Subcutaneous adipose tissue (tissue), 4 donors: Measurements from ENCODE around the gene SIX2. TPM values are rescaled to one million over a fixed set of nuclear protein-coding genes. Genes with fewer than 3 reads are reported as not detected.

ENCODE experiments used
- total RNA-seq, 4 donors: library from RNA; depleted of rRNA; stranded (reverse); fragments of >200 nt; gene quantifications; one replicate each; pipeline ENCODE4 v1.1.0, GENCODE V29; 2016
- TF ChIP-seq, protein P1 (sequence below): fragments of 450-650 bp; IDR thresholded peaks from one replicate; pipeline ENCODE4 v1.5.1; 2016; ENCODE audit warnings: low read depth, mild to moderate bottlenecking, control low read depth, antibody characterized with exemption, moderate library complexity

SIX2 gene
- total RNA-seq, 4 donors from 2014 or later = 1.4 to 3.8 (median 2.3) TPM

DNA sequence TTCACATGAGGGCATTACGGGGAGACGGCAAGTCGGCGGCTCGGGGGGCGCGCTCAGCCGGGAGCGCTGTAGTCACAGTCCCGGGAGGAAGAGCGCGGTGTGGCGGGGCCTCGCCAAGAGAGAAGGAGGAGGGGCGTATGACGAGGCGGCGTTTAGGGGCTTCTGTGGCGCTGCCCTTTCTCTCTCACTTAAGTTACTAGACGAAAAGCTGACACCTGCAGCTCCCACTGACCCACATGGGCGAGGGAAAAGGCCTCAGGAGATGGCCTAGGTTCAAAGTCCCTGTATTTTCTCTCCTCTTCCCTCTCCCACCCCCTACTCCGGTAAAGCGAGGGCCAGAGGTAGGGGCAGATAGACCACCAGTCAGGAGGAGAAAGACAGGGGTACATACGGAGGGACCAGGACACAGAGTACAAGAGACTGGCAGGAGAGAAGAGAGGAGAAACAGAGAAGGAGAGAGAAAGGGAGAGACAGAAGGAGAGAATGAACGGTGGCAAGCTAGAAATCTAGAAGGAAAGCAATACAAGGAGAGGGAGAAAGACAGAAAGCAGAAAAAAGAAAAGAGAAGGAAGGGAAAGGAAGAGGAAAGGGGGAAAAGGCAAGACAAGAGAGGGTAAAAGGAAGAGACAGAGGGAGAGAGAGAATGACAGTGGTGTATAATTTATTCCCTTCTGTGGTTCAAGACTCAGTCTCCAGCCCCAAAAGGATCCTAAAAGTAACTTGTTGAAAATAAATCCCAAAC, 3.8 kb downstream of the SIX2 start:
- TF ChIP-seq, protein P1, sequence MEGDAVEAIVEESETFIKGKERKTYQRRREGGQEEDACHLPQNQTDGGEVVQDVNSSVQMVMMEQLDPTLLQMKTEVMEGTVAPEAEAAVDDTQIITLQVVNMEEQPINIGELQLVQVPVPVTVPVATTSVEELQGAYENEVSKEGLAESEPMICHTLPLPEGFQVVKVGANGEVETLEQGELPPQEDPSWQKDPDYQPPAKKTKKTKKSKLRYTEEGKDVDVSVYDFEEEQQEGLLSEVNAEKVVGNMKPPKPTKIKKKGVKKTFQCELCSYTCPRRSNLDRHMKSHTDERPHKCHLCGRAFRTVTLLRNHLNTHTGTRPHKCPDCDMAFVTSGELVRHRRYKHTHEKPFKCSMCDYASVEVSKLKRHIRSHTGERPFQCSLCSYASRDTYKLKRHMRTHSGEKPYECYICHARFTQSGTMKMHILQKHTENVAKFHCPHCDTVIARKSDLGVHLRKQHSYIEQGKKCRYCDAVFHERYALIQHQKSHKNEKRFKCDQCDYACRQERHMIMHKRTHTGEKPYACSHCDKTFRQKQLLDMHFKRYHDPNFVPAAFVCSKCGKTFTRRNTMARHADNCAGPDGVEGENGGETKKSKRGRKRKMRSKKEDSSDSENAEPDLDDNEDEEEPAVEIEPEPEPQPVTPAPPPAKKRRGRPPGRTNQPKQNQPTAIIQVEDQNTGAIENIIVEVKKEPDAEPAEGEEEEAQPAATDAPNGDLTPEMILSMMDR = no peak

DNA sequence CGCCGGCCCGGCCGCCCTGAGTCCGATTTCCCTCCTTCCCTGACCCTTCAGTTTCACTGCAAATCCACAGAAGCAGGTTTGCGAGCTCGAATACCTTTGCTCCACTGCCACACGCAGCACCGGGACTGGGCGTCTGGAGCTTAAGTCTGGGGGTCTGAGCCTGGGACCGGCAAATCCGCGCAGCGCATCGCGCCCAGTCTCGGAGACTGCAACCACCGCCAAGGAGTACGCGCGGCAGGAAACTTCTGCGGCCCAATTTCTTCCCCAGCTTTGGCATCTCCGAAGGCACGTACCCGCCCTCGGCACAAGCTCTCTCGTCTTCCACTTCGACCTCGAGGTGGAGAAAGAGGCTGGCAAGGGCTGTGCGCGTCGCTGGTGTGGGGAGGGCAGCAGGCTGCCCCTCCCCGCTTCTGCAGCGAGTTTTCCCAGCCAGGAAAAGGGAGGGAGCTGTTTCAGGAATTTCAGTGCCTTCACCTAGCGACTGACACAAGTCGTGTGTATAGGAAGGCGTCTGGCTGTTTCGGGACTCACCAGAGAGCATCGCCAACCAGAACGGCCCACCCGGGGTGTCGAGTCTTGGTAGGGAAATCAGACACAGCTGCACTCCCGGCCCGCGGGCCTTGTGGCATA, 4.6 kb downstream of the SIX2 start:
- TF ChIP-seq, protein P1 = no peak

DNA sequence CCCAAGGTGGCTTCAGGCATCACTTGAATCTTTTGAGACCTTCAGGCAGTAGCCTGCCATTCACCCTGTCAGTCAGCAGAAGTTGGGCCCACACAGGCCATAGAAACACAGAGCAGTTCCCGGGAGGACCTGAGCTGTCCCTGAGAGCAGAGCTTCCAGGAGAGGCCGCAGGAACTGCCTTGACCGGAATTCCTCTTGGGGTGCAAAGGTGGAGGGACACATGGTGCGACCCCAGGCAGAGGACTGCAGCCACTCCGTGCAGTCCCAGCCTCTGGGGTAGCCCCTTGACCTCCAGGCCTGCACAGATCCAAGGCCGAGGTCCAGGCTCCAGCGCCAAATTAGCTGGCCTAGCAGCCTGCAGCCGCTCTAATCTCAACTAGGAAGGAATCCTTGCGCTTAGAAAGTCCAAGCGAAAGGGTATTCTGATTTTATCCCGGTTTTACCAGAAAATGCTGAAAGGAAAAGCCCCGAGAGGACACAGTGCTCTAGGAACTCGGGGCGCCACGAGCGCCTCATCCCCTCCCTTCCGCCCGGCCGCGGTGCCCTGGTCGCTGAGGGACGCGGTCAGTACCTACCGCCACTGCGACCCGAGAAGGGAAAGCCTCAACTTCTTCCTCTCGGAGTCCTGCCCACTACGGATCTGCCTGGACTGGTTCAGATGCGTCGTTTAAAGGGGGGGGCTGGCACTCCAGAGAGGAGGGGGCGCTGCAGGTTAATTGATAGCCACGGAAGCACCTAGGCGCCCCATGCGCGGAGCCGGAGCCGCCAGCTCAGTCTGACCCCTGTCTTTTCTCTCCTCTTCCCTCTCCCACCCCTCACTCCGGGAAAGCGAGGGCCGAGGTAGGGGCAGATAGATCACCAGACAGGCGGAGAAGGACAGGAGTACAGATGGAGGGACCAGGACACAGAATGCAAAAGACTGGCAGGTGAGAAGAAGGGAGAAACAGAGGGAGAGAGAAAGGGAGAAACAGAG, 5.4 kb downstream of the SIX2 start:
- TF ChIP-seq, protein P1 = no peak

DNA sequence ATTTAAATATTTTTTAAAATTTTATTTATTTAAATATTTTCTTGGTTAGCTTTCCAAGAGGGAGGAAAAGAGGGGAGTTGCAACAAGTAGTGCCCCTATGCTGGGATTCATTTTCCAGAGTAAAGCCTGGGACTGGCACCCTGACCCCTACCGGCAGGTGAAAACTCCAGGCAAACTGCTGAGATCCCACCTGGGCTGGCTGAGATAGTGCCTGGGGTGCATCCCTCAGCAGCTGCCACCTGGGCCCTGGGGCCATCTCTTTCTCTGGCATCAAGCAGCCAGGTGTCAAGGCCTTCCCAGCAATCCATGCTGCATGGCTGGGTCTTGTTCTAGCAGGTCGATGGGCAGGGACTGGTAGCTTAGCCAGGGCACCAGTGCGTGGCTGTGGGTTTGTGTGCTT, 6.6 kb downstream of the SIX2 start:
- TF ChIP-seq, protein P1 = no peak

DNA sequence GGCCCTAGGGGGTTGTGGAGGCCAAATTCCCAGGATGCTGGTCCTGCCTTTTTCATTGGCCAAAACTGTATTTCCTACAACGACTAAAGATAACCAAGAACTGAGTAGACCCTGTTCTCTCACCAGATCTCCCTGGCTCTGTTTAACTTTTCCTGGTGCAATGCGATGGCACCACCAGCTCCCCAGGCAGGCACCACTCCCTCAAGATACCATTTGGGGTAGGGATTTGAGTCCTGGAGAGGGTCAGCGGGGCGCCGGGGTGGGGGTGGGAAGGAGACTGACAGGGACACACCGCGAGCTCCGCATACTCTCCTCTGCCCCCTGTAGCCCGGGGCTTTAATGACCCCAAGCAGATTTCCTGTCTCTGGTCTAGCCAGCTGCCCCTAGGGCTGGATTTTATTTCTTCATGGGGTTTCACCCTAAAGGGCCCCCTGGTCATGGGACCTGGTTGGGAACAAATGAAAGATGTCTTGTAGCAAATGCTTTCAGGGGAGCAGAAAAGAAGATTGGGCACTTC, 7.3 kb downstream of the SIX2 start:
- TF ChIP-seq, protein P1 = no peak

DNA sequence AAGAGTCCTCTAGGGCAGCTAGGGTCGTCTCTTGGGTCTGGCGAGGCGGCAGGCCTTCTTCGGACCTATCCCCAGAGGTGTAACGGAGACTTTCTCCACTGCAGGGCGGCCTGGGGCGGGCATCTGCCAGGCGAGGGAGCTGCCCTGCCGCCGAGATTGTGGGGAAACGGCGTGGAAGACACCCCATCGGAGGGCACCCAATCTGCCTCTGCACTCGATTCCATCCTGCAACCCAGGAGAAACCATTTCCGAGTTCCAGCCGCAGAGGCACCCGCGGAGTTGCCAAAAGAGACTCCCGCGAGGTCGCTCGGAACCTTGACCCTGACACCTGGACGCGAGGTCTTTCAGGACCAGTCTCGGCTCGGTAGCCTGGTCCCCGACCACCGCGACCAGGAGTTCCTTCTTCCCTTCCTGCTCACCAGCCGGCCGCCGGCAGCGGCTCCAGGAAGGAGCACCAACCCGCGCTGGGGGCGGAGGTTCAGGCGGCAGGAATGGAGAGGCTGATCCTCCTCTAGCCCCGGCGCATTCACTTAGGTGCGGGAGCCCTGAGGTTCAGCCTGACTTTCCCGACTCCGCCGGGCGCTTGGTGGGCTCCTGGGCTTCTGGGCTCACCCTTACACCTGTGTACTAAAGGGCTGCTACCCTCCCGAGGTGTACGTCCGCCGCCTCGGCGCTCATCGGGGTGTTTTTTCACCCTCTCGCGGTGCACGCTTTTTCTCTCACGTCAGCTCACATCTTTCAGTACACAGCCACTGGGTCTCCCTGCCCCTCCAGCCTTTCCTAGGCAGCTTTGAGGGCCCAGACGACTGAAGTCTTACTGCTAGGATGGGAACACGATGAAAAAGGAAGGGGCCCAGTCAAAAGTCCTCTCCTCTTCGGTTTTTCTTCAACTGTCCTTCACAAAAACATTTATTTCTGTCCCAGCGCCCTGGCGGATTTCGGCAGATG, 8.1 kb downstream of the SIX2 start:
- TF ChIP-seq, protein P1 = no peak
